ENCODE results near the gene PSORS1C2. TPM values are rescaled to one million over a fixed set of nuclear protein-coding genes. Genes with fewer than 3 reads are reported as not detected.

Gene PSORS1C2
- total and polyA plus RNA-seq, 9 donors: 0.09 to 0.27 (median 0.26) TPM; not detected in 3

GRCh38 chr6:31096656-31097055, 42.2 kb downstream of the PSORS1C2 start:
- H3K27ac ChIP-seq (ENCODE audit: low read length): no peak overlapping the region
- peaks cover 8% of the 10 kb centered on the region for H3K4me1 ChIP-seq (ENCODE audit: control insufficient read depth, insufficient read depth, low read length)
- 86% methylated on average over 2 of the region's 5 CpGs for WGBS (ENCODE audit: insufficient coverage)
- no peak for DNase-seq
- H3K4me3 ChIP-seq (ENCODE audit: low read length): no peak overlapping the region
- H3K36me3 ChIP-seq (ENCODE audit: control insufficient read depth, insufficient read depth, low read length): no peaks in the 10 kb centered on the region
- no peaks in the 10 kb centered on the region for H3K27me3 ChIP-seq (ENCODE audit: control insufficient read depth, insufficient read depth, low read length)
- no peaks in the 10 kb centered on the region for H3K9me3 ChIP-seq (replicated peaks; ENCODE audit: control insufficient read depth, low read depth, low read length)

- Histone ChIP-seq H3K4me1 (ENCODE audit: control insufficient read depth, insufficient read depth, low read length) (peaks cover 8% of the 10 kb centered on the region), H3K27ac (ENCODE audit: low read length) (no peak overlapping the region), H3K9me3 (replicated peaks; ENCODE audit: control insufficient read depth, low read depth, low read length) (no peaks in the 10 kb centered on the region), H3K4me3 (ENCODE audit: low read length) (no peak overlapping the region), H3K27me3 (ENCODE audit: control insufficient read depth, insufficient read depth, low read length) (no peaks in the 10 kb centered on the region), H3K36me3 (ENCODE audit: control insufficient read depth, insufficient read depth, low read length) (no peaks in the 10 kb centered on the region)
- WGBS (ENCODE audit: insufficient coverage): 85% methylated on average over 1 of the region's 3 CpGs
- DNase-seq: no peak
Observed at GRCh38 chr6:31096215-31096614, 42.7 kb downstream of the PSORS1C2 start.

- 51% methylated on average over 2 of the region's 3 CpGs for WGBS (ENCODE audit: insufficient coverage)
- H3K27me3 ChIP-seq (ENCODE audit: control insufficient read depth, insufficient read depth, low read length): no peaks in the 10 kb centered on the region
- H3K27ac ChIP-seq (ENCODE audit: low read length): no peak overlapping the region
- H3K36me3 ChIP-seq (ENCODE audit: control insufficient read depth, insufficient read depth, low read length): no peaks in the 10 kb centered on the region
- H3K4me3 ChIP-seq (ENCODE audit: low read length): no peak overlapping the region
- peaks cover 8% of the 10 kb centered on the region for H3K4me1 ChIP-seq (ENCODE audit: control insufficient read depth, insufficient read depth, low read length)
- no peak for DNase-seq
- no peaks in the 10 kb centered on the region for H3K9me3 ChIP-seq (replicated peaks; ENCODE audit: control insufficient read depth, low read depth, low read length)
Observed at GRCh38 chr6:31094389-31094881, 44.4 kb downstream of the PSORS1C2 start.

- no peak for DNase-seq
- Histone ChIP-seq H3K27ac (ENCODE audit: low read length) (no peak overlapping the region), H3K36me3 (ENCODE audit: control insufficient read depth, insufficient read depth, low read length) (no peaks in the 10 kb centered on the region), H3K27me3 (ENCODE audit: control insufficient read depth, insufficient read depth, low read length) (no peaks in the 10 kb centered on the region), H3K9me3 (replicated peaks; ENCODE audit: control insufficient read depth, low read depth, low read length) (no peaks in the 10 kb centered on the region), H3K4me3 (ENCODE audit: low read length) (no peak overlapping the region), H3K4me1 (ENCODE audit: control insufficient read depth, insufficient read depth, low read length) (peaks cover 8% of the 10 kb centered on the region)
- 86% methylated on average over 6 of the region's 12 CpGs for WGBS (ENCODE audit: insufficient coverage)
Observed at GRCh38 chr6:31092769-31093505, 45.9 kb downstream of the PSORS1C2 start.

- no peaks in the 10 kb centered on the region for H3K36me3 ChIP-seq (ENCODE audit: control insufficient read depth, insufficient read depth, low read length)
- peaks cover 8% of the 10 kb centered on the region for H3K4me1 ChIP-seq (ENCODE audit: control insufficient read depth, insufficient read depth, low read length)
- H3K9me3 ChIP-seq (replicated peaks; ENCODE audit: control insufficient read depth, low read depth, low read length): no peaks in the 10 kb centered on the region
- H3K4me3 ChIP-seq (ENCODE audit: low read length): no peak overlapping the region
- H3K27me3 ChIP-seq (ENCODE audit: control insufficient read depth, insufficient read depth, low read length): no peaks in the 10 kb centered on the region
- H3K27ac ChIP-seq (ENCODE audit: low read length): no peak overlapping the region
- DNase-seq: no peak
- WGBS (ENCODE audit: insufficient coverage): no CpG with 5 or more reads among the region's 2 CpGs
Observed at GRCh38 chr6:31092238-31092637, 46.6 kb downstream of the PSORS1C2 start.

GRCh38 chr6:31091680-31092079, 47.2 kb downstream of the PSORS1C2 start:
- peaks cover 8% of the 10 kb centered on the region for H3K4me1 ChIP-seq (ENCODE audit: control insufficient read depth, insufficient read depth, low read length)
- no peaks in the 10 kb centered on the region for H3K36me3 ChIP-seq (ENCODE audit: control insufficient read depth, insufficient read depth, low read length)
- H3K27me3 ChIP-seq (ENCODE audit: control insufficient read depth, insufficient read depth, low read length): no peaks in the 10 kb centered on the region
- no peak overlapping the region for H3K4me3 ChIP-seq (ENCODE audit: low read length)
- H3K27ac ChIP-seq (ENCODE audit: low read length): no peak overlapping the region
- no peaks in the 10 kb centered on the region for H3K9me3 ChIP-seq (replicated peaks; ENCODE audit: control insufficient read depth, low read depth, low read length)
- WGBS (ENCODE audit: insufficient coverage): no CpG with 5 or more reads among the region's 3 CpGs
- DNase-seq: no peak

- no peak overlapping the region for H3K27ac ChIP-seq (ENCODE audit: low read length)
- H3K4me1 ChIP-seq (ENCODE audit: control insufficient read depth, insufficient read depth, low read length): peaks cover 8% of the 10 kb centered on the region
- 88% methylated on average over 2 of the region's 6 CpGs for WGBS (ENCODE audit: insufficient coverage)
- no peaks in the 10 kb centered on the region for H3K36me3 ChIP-seq (ENCODE audit: control insufficient read depth, insufficient read depth, low read length)
- H3K9me3 ChIP-seq (replicated peaks; ENCODE audit: control insufficient read depth, low read depth, low read length): no peaks in the 10 kb centered on the region
- H3K4me3 ChIP-seq (ENCODE audit: low read length): no peak overlapping the region
- H3K27me3 ChIP-seq (ENCODE audit: control insufficient read depth, insufficient read depth, low read length): no peaks in the 10 kb centered on the region
- DNase-seq: no peak
Observed at GRCh38 chr6:31090973-31091364, 47.9 kb downstream of the PSORS1C2 start.

GRCh38 chr6:31090275-31090972, 48.4 kb downstream of the PSORS1C2 start:
- 80% methylated on average over 1 of the region's 3 CpGs for WGBS (ENCODE audit: insufficient coverage)
- Histone ChIP-seq H3K36me3 (ENCODE audit: control insufficient read depth, insufficient read depth, low read length) (no peaks in the 10 kb centered on the region), H3K27me3 (ENCODE audit: control insufficient read depth, insufficient read depth, low read length) (peaks cover 1% of the 10 kb centered on the region), H3K4me3 (ENCODE audit: low read length) (no peak overlapping the region), H3K27ac (ENCODE audit: low read length) (no peak overlapping the region), H3K4me1 (ENCODE audit: control insufficient read depth, insufficient read depth, low read length) (peaks cover 8% of the 10 kb centered on the region), H3K9me3 (replicated peaks; ENCODE audit: control insufficient read depth, low read depth, low read length) (no peaks in the 10 kb centered on the region)
- DNase-seq: no peak

Data from muscle of leg (tissue), 11 donors.